Measurements from ENCODE around the gene SPATA12.

The SPATA12 gene

GRCh38 chr3:57116501-57116900 lies 56.0 kb downstream of the SPATA12 start:
- Histone ChIP-seq H3K9ac (no peak overlapping the region), H3K27me3 (ENCODE audit: control insufficient read depth, insufficient read depth, low read length) (no peaks in the 10 kb centered on the region), H3K4me2 (ENCODE audit: low read length) (no peak overlapping the region), H3K9me3 (ENCODE audit: control insufficient read depth, low read length) (no peaks in the 10 kb centered on the region), H3K27ac (no peak overlapping the region), H3K36me3 (ENCODE audit: control insufficient read depth, insufficient read depth, low read length) (no peaks in the 10 kb centered on the region), H2AFZ (no peak overlapping the region), H3K4me3 (ENCODE audit: low read depth, low read length) (no peak overlapping the region), H3K4me1 (no peaks in the 10 kb centered on the region), H3K79me2 (no peaks in the 10 kb centered on the region)
- no peak for TF ChIP-seq CTCF (IDR thresholded peaks at IDR 0.05)

- Histone ChIP-seq H3K9ac (no peak overlapping the region), H3K79me2 (no peaks in the 10 kb centered on the region), H3K27ac (no peak overlapping the region), H2AFZ (no peak overlapping the region), H3K4me3 (ENCODE audit: low read depth, low read length) (no peak overlapping the region), H3K9me3 (ENCODE audit: control insufficient read depth, low read length) (no peaks in the 10 kb centered on the region), H3K27me3 (ENCODE audit: control insufficient read depth, insufficient read depth, low read length) (no peaks in the 10 kb centered on the region), H3K4me1 (no peaks in the 10 kb centered on the region), H3K36me3 (ENCODE audit: control insufficient read depth, insufficient read depth, low read length) (no peaks in the 10 kb centered on the region), H3K4me2 (ENCODE audit: low read length) (no peak overlapping the region)
- no peak for TF ChIP-seq CTCF (IDR thresholded peaks at IDR 0.05)
Measured at GRCh38 chr3:57118254-57118653, 57.8 kb downstream of the SPATA12 start.

- TF ChIP-seq CTCF (IDR thresholded peaks at IDR 0.05): no peak
- H3K36me3 ChIP-seq (ENCODE audit: control insufficient read depth, insufficient read depth, low read length): no peaks in the 10 kb centered on the region
- no peak overlapping the region for H3K4me3 ChIP-seq (ENCODE audit: low read depth, low read length)
- H3K27me3 ChIP-seq (ENCODE audit: control insufficient read depth, insufficient read depth, low read length): no peaks in the 10 kb centered on the region
- no peak overlapping the region for H3K4me2 ChIP-seq (ENCODE audit: low read length)
- no peak overlapping the region for H3K27ac ChIP-seq
- H3K9ac ChIP-seq: no peak overlapping the region
- H2AFZ ChIP-seq: no peak overlapping the region
- H3K9me3 ChIP-seq (ENCODE audit: control insufficient read depth, low read length): no peaks in the 10 kb centered on the region
- no peaks in the 10 kb centered on the region for H3K4me1 ChIP-seq
- no peaks in the 10 kb centered on the region for H3K79me2 ChIP-seq
Measured at GRCh38 chr3:57120040-57120439, 59.6 kb downstream of the SPATA12 start.

GRCh38 chr3:57120451-57121174 lies 60.1 kb downstream of the SPATA12 start:
- no peak overlapping the region for H3K9ac ChIP-seq
- no peaks in the 10 kb centered on the region for H3K9me3 ChIP-seq (ENCODE audit: control insufficient read depth, low read length)
- no peaks in the 10 kb centered on the region for H3K79me2 ChIP-seq
- no peaks in the 10 kb centered on the region for H3K36me3 ChIP-seq (ENCODE audit: control insufficient read depth, insufficient read depth, low read length)
- H2AFZ ChIP-seq: no peak overlapping the region
- H3K4me1 ChIP-seq: no peaks in the 10 kb centered on the region
- H3K4me3 ChIP-seq (ENCODE audit: low read depth, low read length): no peak overlapping the region
- no peak overlapping the region for H3K27ac ChIP-seq
- no peak for TF ChIP-seq CTCF (IDR thresholded peaks at IDR 0.05)
- H3K4me2 ChIP-seq (ENCODE audit: low read length): no peak overlapping the region
- H3K27me3 ChIP-seq (ENCODE audit: control insufficient read depth, insufficient read depth, low read length): no peaks in the 10 kb centered on the region
